ENCODE measurements around the gene REC114. TPM values are rescaled to one million over a fixed set of nuclear protein-coding genes. Genes with fewer than 3 reads are reported as not detected.
"Not testable (repeated sequence)": the region's sequence is repeated elsewhere in the genome, so short reads cannot be mapped to it uniquely, and the experiment has no call there.

The REC114 gene
- total RNA-seq, 4 donors from 2014 or later: not detected

GRCh38 chr15:73538563-73539211 is 95.7 kb downstream of the REC114 start:
- Histone ChIP-seq H3K4me3 (no peak overlapping the region), H3K27ac (no peak overlapping the region), H3K27me3 (no peaks in the 10 kb centered on the region), H3K36me3 (no peaks in the 10 kb centered on the region), H3K9me3 (no peaks in the 10 kb centered on the region), H3K4me1 (no peaks in the 10 kb centered on the region)
- DNase-seq: no peak
- no peak for TF ChIP-seq CTCF (IDR thresholded peaks at IDR 0.05)
- TF ChIP-seq POLR2A (IDR thresholded peaks at IDR 0.05): no peak
- intact Hi-C loops (cut with DNase I; ENCODE audit: low total_unique reads): no loop called here

DNA sequence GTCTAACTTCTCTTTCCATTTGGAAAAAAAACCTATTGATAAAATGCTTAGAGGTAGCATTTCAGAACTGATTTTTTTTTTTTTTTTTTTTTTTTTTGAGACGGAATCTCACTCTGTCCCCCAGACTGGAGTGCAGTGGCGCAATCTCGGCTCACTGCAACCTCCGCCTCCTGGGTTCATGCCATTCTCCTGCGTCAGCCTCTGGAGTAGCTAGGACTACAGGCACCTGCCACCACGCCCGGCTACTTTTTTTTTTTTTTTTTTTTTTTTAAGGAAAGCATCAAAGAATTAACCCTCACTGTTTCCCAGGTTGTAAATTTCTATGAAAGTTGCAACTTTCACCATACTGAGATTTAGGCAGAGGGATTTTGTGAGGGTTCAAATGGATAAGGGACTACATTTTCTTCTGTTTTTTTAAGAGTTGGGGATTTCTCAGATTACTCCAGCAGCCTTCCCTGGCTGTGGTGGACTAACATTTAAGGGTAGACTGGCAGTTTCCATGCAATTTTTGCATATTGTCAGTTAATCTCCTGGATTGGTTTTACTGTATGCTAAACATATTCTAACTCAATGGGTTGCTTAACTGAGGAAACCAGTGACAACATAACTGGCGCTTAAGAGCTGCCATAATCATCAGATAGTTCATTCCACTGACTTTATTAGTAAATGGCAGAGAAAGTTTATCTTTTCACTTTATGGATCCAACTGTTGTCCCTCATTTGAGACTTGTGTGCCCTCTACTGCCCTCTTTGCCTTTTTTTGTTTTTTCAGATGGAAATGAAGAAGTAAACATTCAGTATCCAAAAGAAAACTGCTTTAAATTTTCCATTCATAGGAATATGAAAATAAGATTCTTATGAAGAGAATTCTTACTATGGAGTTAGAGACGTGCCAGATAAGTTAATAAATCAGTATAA is 96.5 kb downstream of the REC114 start:
- TF ChIP-seq CTCF (IDR thresholded peaks at IDR 0.05): no peak
- no peak for TF ChIP-seq POLR2A (IDR thresholded peaks at IDR 0.05)
- Histone ChIP-seq H3K27me3 (no peaks in the 10 kb centered on the region), H3K27ac (no peak overlapping the region), H3K4me3 (no peak overlapping the region), H3K9me3 (no peaks in the 10 kb centered on the region), H3K4me1 (no peaks in the 10 kb centered on the region), H3K36me3 (no peaks in the 10 kb centered on the region)
- DNase-seq: no peak
- intact Hi-C loops (cut with DNase I; ENCODE audit: low total_unique reads): no loop called here

DNA sequence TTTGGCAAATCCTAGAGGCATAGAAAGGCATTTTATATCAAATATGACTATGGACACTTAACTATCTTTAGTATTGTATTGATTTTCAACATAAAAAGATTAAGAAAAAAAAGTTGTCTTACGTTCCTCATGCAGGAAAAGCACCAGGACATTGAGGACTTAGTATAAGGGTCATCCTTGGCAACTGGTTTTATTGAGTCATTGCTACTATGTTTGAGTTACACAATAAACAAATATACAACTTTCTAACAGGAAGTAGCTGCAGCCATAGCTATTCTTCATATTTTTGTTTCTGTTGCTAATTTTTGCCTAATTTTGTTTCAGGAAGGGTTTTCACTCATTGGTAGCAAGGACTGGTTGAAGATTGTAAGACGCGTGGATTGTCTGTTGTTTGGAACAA is 97.2 kb downstream of the REC114 start:
- no peak for DNase-seq
- intact Hi-C loops (cut with DNase I; ENCODE audit: low total_unique reads): no loop called here
- no peaks in the 10 kb centered on the region for H3K36me3 ChIP-seq
- H3K27me3 ChIP-seq: no peaks in the 10 kb centered on the region
- H3K4me3 ChIP-seq: no peak overlapping the region
- H3K27ac ChIP-seq: no peak overlapping the region
- no peaks in the 10 kb centered on the region for H3K4me1 ChIP-seq
- TF ChIP-seq CTCF (IDR thresholded peaks at IDR 0.05) (no peak), POLR2A (IDR thresholded peaks at IDR 0.05) (no peak)
- no peaks in the 10 kb centered on the region for H3K9me3 ChIP-seq

DNA sequence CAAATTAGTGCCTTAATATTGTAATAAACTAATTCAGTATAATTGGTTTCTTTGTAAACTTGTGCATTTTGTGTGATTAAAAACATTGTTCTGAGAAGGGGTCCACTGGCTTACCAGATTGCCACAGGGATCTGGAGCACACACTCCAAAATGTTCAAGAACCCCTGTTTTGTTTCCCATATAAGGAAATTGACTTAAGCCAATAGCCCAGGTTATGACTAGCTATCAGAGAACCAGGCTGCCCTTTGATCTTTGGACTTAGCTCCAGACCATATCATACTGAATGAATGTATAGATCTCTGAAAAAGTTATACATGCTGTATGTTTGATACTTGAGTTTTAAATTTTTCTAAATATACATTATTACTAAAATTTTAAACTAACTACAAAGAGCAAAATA is 98.5 kb downstream of the REC114 start:
- H3K4me1 ChIP-seq: no peaks in the 10 kb centered on the region
- intact Hi-C loops (cut with DNase I; ENCODE audit: low total_unique reads): no loop called here
- no peaks in the 10 kb centered on the region for H3K9me3 ChIP-seq
- TF ChIP-seq POLR2A (IDR thresholded peaks at IDR 0.05): no peak
- TF ChIP-seq CTCF (IDR thresholded peaks at IDR 0.05): no peak
- no peak overlapping the region for H3K4me3 ChIP-seq
- DNase-seq: no peak
- H3K36me3 ChIP-seq: no peaks in the 10 kb centered on the region
- no peaks in the 10 kb centered on the region for H3K27me3 ChIP-seq
- no peak overlapping the region for H3K27ac ChIP-seq

- H3K27me3 ChIP-seq; intact Hi-C loops (cut with DNase I; ENCODE audit: low total_unique reads); H3K27ac ChIP-seq; H3K4me3 ChIP-seq; DNase-seq; H3K4me1 ChIP-seq; H3K36me3 ChIP-seq; H3K9me3 ChIP-seq: not testable (repeated sequence)
Observed at GRCh38 chr15:73548925-73549324, 106.0 kb downstream of the REC114 start.

Data from uterus (tissue), 4 donors.